ENCODE results near the gene RNF208.

RNF208 gene

GRCh38 chr9:137232510-137232909 lies 10.5 kb upstream of the RNF208 start:
- H3K4me2 ChIP-seq (ENCODE audit: insufficient read depth, low read length) = no peak overlapping the region
- H3K27me3 ChIP-seq (ENCODE audit: insufficient read depth, low read length, poor library complexity) = no peaks in the 10 kb centered on the region
- H3K4me3 ChIP-seq (ENCODE audit: low read depth in 1 of 2, low read length in 2 of 2) = no peak overlapping the region

GRCh38 chr9:137232101-137232500 lies 10.1 kb upstream of the RNF208 start:
- DNase-seq (no peak), ATAC-seq (ENCODE audit: insufficient read depth, low read depth) (no peak)
- H3K27ac ChIP-seq (ENCODE audit: low read length) = no peak overlapping the region
- no peak overlapping the region for H3K9ac ChIP-seq (ENCODE audit: low read depth, low read length)
- no peak overlapping the region for H3K4me3 ChIP-seq (ENCODE audit: low read depth in 1 of 2, low read length in 2 of 2)
- H3K4me2 ChIP-seq (ENCODE audit: insufficient read depth, low read length) = no peak overlapping the region
- H3K27me3 ChIP-seq (ENCODE audit: insufficient read depth, low read length, poor library complexity) = no peaks in the 10 kb centered on the region
- H2AFZ ChIP-seq (ENCODE audit: low read depth, low read length) = no peak overlapping the region
- H3K9me3 ChIP-seq (ENCODE audit: insufficient read depth, low read length, severe bottlenecking) = no peaks in the 10 kb centered on the region
- TF ChIP-seq CTCF (IDR thresholded peaks at IDR 0.05; ENCODE audit: borderline replicate concordance, extremely low read depth, low read length, poor library complexity, severe bottlenecking) (no peak), EZH2 (IDR thresholded peaks at IDR 0.05; ENCODE audit: borderline replicate concordance, low read depth, low read length, severe bottlenecking) (no peak)
- H3K79me2 ChIP-seq (ENCODE audit: insufficient read depth, low read length) = no peaks in the 10 kb centered on the region
- peaks cover 3% of the 10 kb centered on the region; the same call in 1 of the 2 replicates for H4K20me1 ChIP-seq (ENCODE audit: insufficient read depth, low read length)
- no peaks in the 10 kb centered on the region for H3K36me3 ChIP-seq (ENCODE audit: insufficient read depth, low read length)
- peaks cover 15% of the 10 kb centered on the region for H3K4me1 ChIP-seq (ENCODE audit: insufficient read depth, low read length)

More at GRCh38 chr9:137232510-137232909, 10.5 kb upstream of the RNF208 start:
- no peak for ATAC-seq (ENCODE audit: insufficient read depth, low read depth)
- H2AFZ ChIP-seq (ENCODE audit: low read depth, low read length) = no peak overlapping the region
- no peaks in the 10 kb centered on the region for H3K9me3 ChIP-seq (ENCODE audit: insufficient read depth, low read length, severe bottlenecking)
- no peaks in the 10 kb centered on the region for H3K36me3 ChIP-seq (ENCODE audit: insufficient read depth, low read length)
- TF ChIP-seq CTCF (IDR thresholded peaks at IDR 0.05; ENCODE audit: borderline replicate concordance, extremely low read depth, low read length, poor library complexity, severe bottlenecking) (no peak), EZH2 (IDR thresholded peaks at IDR 0.05; ENCODE audit: borderline replicate concordance, low read depth, low read length, severe bottlenecking) (no peak)
- DNase-seq = no peak
- no peaks in the 10 kb centered on the region for H3K79me2 ChIP-seq (ENCODE audit: insufficient read depth, low read length)
- peaks cover 16% of the 10 kb centered on the region for H3K4me1 ChIP-seq (ENCODE audit: insufficient read depth, low read length)
- no peak overlapping the region for H3K27ac ChIP-seq (ENCODE audit: low read length)
- H3K9ac ChIP-seq (ENCODE audit: low read depth, low read length) = no peak overlapping the region
- peaks cover 3% of the 10 kb centered on the region; the same call in 1 of the 2 replicates for H4K20me1 ChIP-seq (ENCODE audit: insufficient read depth, low read length)

GRCh38 chr9:137231372-137232039 lies 9.5 kb upstream of the RNF208 start:
- no peak for ATAC-seq (ENCODE audit: insufficient read depth, low read depth)
- no peak overlapping the region for H3K9ac ChIP-seq (ENCODE audit: low read depth, low read length)

More at GRCh38 chr9:137231372-137232039, 9.5 kb upstream of the RNF208 start:
- Histone ChIP-seq H3K36me3 (ENCODE audit: insufficient read depth, low read length) (no peaks in the 10 kb centered on the region), H3K79me2 (ENCODE audit: insufficient read depth, low read length) (no peaks in the 10 kb centered on the region), H3K4me2 (ENCODE audit: insufficient read depth, low read length) (no peak overlapping the region), H3K9me3 (ENCODE audit: insufficient read depth, low read length, severe bottlenecking) (no peaks in the 10 kb centered on the region), H3K4me1 (ENCODE audit: insufficient read depth, low read length) (peaks cover 9% of the 10 kb centered on the region), H3K4me3 (ENCODE audit: low read depth in 1 of 2, low read length in 2 of 2) (no peak overlapping the region), H2AFZ (ENCODE audit: low read depth, low read length) (no peak overlapping the region), H3K27ac (ENCODE audit: low read length) (no peak overlapping the region), H4K20me1 (ENCODE audit: insufficient read depth, low read length) (no peaks in the 10 kb centered on the region), H3K27me3 (ENCODE audit: insufficient read depth, low read length, poor library complexity) (no peaks in the 10 kb centered on the region)
- TF ChIP-seq EZH2 (IDR thresholded peaks at IDR 0.05; ENCODE audit: borderline replicate concordance, low read depth, low read length, severe bottlenecking) = no peak
- TF ChIP-seq CTCF (IDR thresholded peaks at IDR 0.05; ENCODE audit: borderline replicate concordance, extremely low read depth, low read length, poor library complexity, severe bottlenecking) = no peak
- DNase-seq = no peak
